ENCODE data around the gene SH3BGRL3.

DNA sequence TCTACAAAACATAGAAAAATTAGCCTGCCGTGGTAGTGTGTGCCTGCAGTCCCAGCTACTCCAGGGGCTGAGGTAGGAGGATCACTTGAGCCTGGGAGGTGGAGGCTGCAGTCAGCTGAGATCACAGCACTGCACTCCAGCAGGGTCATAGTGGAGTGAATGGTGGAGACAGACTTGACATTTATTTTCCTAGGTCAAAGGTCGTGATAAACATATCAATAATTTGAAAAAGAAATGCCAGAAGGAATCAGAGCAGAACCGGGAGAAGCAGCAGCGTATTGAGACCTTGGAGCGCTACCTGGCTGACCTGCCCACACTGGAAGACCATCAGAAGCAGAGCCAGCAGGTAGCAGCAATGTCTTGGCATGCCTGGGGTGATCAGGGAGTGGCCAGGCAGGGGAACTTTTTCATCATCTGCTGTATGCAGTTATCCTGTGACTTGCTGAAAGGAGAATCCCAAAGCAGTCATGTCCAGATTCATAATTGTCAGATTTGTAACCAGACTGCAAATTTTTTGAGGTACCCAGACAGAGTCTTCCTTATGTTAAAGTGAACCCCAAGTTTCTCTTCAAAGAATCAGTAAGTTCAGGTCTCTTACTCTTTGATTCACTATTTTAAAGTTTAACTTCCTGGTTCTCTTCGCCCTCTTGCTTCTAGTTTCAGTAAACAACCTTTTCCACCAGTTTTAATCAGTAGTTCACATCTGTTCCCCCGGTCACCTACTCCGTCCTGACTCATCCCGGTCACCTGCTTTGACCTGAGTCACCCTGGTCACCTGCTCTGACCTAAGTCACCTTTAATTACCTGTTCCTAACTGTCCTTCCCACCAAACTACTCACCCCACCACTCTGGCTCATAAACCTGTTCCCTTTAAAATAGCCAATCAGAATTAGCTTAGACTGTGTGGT lies 11.3 kb upstream of the SH3BGRL3 start:
- TF ChIP-seq, protein P1, sequence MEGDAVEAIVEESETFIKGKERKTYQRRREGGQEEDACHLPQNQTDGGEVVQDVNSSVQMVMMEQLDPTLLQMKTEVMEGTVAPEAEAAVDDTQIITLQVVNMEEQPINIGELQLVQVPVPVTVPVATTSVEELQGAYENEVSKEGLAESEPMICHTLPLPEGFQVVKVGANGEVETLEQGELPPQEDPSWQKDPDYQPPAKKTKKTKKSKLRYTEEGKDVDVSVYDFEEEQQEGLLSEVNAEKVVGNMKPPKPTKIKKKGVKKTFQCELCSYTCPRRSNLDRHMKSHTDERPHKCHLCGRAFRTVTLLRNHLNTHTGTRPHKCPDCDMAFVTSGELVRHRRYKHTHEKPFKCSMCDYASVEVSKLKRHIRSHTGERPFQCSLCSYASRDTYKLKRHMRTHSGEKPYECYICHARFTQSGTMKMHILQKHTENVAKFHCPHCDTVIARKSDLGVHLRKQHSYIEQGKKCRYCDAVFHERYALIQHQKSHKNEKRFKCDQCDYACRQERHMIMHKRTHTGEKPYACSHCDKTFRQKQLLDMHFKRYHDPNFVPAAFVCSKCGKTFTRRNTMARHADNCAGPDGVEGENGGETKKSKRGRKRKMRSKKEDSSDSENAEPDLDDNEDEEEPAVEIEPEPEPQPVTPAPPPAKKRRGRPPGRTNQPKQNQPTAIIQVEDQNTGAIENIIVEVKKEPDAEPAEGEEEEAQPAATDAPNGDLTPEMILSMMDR (IDR thresholded peaks at IDR 0.05; ENCODE audit: low read depth, low read length, poor library complexity, severe bottlenecking): no peak
- no peak for TF ChIP-seq EZH2phosphoT487 (IDR thresholded peaks at IDR 0.05; ENCODE audit: borderline replicate concordance, low read length)
